ENCODE results near the gene FDX2. TPM values are rescaled to one million over a fixed set of nuclear protein-coding genes. Genes with fewer than 3 reads are reported as not detected.

FDX2 gene
- total and polyA plus RNA-seq, 2 experiments from 2014 or later: 28.7 to 35.0 TPM

DNA sequence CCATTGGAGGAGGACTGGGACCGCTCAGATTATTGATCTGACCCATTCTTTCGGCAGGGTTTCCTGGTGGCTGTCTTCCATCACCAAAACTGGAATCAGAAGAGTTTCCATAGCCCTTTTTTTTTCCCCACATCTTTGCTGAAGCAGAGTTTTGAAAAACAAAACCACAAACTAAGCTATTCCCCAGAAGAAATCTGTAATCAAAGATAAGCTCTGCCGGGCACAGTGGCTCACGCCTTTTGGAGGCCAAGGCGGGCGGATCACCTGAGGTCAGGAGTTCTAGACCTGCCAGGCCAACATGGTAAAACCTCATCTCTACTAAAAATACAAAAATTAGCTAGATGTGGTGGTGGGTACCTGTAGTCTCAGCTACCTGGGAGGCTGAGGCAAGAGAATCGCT is 49.1 kb downstream of the FDX2 start:
- H3K36me3 Mint-ChIP-seq (ENCODE audit: low read depth): no peaks in the 10 kb centered on the region
- H3F3A ChIP-seq (replicated peaks; ENCODE audit: low read depth): peaks cover 13% of the 10 kb centered on the region; the same call in 1 of the 2 replicates
- H3K4me3 Mint-ChIP-seq: no peak overlapping the region
- H3K4me1 Mint-ChIP-seq: peaks cover 3% of the 10 kb centered on the region; the same call in 2 of the 3 replicates
- DNase-seq (ENCODE audit: low spot score) (no peak), ATAC-seq (no peak)
- H3K4me3 ChIP-seq: no peak overlapping the region
- no peaks in the 10 kb centered on the region; the same call in 2 of the 3 replicates for H3K9me3 Mint-ChIP-seq
- H3K4me2 ChIP-seq: no peak overlapping the region
- TF ChIP-seq NANOG (IDR thresholded peaks at IDR 0.05; ENCODE audit: borderline replicate concordance) (no peak), ZNF114 (CRISPR knock-in tag; IDR thresholded peaks at IDR 0.05) (no peak), EZH2phosphoT487 (IDR thresholded peaks at IDR 0.05; ENCODE audit: unreplicated experiment) (no peak), EZH2 (IDR thresholded peaks at IDR 0.05; ENCODE audit: low read depth, unreplicated experiment) (no peak), POLR2AphosphoS5 (IDR thresholded peaks at IDR 0.05; ENCODE audit: low read depth) (no peak), JUNB (IDR thresholded peaks at IDR 0.05; ENCODE audit: unreplicated experiment) (no peak), STAT1 (IDR thresholded peaks at IDR 0.05; ENCODE audit: unreplicated experiment) (no peak), ZNF331 (CRISPR knock-in tag; IDR thresholded peaks at IDR 0.05; ENCODE audit: low read depth) (no peak), CREB1 (CRISPR knock-in tag; IDR thresholded peaks at IDR 0.05; ENCODE audit: low read depth) (no peak)
- TF ChIP-seq, protein P1, sequence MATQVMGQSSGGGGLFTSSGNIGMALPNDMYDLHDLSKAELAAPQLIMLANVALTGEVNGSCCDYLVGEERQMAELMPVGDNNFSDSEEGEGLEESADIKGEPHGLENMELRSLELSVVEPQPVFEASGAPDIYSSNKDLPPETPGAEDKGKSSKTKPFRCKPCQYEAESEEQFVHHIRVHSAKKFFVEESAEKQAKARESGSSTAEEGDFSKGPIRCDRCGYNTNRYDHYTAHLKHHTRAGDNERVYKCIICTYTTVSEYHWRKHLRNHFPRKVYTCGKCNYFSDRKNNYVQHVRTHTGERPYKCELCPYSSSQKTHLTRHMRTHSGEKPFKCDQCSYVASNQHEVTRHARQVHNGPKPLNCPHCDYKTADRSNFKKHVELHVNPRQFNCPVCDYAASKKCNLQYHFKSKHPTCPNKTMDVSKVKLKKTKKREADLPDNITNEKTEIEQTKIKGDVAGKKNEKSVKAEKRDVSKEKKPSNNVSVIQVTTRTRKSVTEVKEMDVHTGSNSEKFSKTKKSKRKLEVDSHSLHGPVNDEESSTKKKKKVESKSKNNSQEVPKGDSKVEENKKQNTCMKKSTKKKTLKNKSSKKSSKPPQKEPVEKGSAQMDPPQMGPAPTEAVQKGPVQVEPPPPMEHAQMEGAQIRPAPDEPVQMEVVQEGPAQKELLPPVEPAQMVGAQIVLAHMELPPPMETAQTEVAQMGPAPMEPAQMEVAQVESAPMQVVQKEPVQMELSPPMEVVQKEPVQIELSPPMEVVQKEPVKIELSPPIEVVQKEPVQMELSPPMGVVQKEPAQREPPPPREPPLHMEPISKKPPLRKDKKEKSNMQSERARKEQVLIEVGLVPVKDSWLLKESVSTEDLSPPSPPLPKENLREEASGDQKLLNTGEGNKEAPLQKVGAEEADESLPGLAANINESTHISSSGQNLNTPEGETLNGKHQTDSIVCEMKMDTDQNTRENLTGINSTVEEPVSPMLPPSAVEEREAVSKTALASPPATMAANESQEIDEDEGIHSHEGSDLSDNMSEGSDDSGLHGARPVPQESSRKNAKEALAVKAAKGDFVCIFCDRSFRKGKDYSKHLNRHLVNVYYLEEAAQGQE (IDR thresholded peaks at IDR 0.05; ENCODE audit: unreplicated experiment): no peak
- TF ChIP-seq, protein P2, sequence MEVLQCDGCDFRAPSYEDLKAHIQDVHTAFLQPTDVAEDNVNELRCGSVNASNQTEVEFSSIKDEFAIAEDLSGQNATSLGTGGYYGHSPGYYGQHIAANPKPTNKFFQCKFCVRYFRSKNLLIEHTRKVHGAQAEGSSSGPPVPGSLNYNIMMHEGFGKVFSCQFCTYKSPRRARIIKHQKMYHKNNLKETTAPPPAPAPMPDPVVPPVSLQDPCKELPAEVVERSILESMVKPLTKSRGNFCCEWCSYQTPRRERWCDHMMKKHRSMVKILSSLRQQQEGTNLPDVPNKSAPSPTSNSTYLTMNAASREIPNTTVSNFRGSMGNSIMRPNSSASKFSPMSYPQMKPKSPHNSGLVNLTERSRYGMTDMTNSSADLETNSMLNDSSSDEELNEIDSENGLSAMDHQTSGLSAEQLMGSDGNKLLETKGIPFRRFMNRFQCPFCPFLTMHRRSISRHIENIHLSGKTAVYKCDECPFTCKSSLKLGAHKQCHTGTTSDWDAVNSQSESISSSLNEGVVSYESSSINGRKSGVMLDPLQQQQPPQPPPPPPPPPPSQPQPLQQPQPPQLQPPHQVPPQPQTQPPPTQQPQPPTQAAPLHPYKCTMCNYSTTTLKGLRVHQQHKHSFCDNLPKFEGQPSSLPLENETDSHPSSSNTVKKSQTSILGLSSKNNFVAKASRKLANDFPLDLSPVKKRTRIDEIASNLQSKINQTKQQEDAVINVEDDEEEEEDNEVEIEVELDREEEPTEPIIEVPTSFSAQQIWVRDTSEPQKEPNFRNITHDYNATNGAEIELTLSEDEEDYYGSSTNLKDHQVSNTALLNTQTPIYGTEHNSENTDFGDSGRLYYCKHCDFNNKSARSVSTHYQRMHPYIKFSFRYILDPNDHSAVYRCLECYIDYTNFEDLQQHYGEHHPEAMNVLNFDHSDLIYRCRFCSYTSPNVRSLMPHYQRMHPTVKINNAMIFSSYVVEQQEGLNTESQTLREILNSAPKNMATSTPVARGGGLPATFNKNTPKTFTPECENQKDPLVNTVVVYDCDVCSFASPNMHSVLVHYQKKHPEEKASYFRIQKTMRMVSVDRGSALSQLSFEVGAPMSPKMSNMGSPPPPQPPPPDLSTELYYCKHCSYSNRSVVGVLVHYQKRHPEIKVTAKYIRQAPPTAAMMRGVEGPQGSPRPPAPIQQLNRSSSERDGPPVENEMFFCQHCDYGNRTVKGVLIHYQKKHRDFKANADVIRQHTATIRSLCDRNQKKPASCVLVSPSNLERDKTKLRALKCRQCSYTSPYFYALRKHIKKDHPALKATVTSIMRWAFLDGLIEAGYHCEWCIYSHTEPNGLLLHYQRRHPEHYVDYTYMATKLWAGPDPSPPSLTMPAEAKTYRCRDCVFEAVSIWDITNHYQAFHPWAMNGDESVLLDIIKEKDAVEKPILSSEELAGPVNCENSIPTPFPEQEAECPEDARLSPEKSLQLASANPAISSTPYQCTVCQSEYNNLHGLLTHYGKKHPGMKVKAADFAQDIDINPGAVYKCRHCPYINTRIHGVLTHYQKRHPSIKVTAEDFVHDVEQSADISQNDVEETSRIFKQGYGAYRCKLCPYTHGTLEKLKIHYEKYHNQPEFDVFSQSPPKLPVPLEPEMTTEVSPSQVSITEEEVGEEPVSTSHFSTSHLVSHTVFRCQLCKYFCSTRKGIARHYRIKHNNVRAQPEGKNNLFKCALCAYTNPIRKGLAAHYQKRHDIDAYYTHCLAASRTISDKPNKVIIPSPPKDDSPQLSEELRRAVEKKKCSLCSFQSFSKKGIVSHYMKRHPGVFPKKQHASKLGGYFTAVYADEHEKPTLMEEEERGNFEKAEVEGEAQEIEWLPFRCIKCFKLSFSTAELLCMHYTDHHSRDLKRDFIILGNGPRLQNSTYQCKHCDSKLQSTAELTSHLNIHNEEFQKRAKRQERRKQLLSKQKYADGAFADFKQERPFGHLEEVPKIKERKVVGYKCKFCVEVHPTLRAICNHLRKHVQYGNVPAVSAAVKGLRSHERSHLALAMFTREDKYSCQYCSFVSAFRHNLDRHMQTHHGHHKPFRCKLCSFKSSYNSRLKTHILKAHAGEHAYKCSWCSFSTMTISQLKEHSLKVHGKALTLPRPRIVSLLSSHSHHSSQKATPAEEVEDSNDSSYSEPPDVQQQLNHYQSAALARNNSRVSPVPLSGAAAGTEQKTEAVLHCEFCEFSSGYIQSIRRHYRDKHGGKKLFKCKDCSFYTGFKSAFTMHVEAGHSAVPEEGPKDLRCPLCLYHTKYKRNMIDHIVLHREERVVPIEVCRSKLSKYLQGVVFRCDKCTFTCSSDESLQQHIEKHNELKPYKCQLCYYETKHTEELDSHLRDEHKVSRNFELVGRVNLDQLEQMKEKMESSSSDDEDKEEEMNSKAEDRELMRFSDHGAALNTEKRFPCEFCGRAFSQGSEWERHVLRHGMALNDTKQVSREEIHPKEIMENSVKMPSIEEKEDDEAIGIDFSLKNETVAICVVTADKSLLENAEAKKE (CRISPR knock-in tag; IDR thresholded peaks at IDR 0.05): no peak
- TF ChIP-seq, protein P3, sequence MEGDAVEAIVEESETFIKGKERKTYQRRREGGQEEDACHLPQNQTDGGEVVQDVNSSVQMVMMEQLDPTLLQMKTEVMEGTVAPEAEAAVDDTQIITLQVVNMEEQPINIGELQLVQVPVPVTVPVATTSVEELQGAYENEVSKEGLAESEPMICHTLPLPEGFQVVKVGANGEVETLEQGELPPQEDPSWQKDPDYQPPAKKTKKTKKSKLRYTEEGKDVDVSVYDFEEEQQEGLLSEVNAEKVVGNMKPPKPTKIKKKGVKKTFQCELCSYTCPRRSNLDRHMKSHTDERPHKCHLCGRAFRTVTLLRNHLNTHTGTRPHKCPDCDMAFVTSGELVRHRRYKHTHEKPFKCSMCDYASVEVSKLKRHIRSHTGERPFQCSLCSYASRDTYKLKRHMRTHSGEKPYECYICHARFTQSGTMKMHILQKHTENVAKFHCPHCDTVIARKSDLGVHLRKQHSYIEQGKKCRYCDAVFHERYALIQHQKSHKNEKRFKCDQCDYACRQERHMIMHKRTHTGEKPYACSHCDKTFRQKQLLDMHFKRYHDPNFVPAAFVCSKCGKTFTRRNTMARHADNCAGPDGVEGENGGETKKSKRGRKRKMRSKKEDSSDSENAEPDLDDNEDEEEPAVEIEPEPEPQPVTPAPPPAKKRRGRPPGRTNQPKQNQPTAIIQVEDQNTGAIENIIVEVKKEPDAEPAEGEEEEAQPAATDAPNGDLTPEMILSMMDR (conservative IDR thresholded peaks at IDR 0.05; ENCODE audit: low read depth in 2 of 2): no peak
- TF ChIP-seq, protein P4, sequence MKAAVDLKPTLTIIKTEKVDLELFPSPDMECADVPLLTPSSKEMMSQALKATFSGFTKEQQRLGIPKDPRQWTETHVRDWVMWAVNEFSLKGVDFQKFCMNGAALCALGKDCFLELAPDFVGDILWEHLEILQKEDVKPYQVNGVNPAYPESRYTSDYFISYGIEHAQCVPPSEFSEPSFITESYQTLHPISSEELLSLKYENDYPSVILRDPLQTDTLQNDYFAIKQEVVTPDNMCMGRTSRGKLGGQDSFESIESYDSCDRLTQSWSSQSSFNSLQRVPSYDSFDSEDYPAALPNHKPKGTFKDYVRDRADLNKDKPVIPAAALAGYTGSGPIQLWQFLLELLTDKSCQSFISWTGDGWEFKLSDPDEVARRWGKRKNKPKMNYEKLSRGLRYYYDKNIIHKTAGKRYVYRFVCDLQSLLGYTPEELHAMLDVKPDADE (IDR thresholded peaks at IDR 0.05): no peak
- H3K79me2 ChIP-seq (replicated peaks; ENCODE audit: insufficient read depth): no peaks in the 10 kb centered on the region
- peaks cover 38% of the 10 kb centered on the region for H3K27me3 Mint-ChIP-seq (ENCODE audit: insufficient read depth, low read depth, poor library complexity)
- peaks cover 32% of the 10 kb centered on the region for H3K27me3 ChIP-seq (ENCODE audit: insufficient read depth)
- no peak overlapping the region for H2AFZ ChIP-seq
- no peaks in the 10 kb centered on the region for H3K9me2 ChIP-seq (ENCODE audit: insufficient read depth)
- H3K36me3 ChIP-seq (ENCODE audit: insufficient read depth): no peaks in the 10 kb centered on the region
- H3K4me1 ChIP-seq (ENCODE audit: insufficient read depth): peaks cover 4% of the 10 kb centered on the region; the same call in 1 of the 2 replicates
- H3K27ac ChIP-seq (ENCODE audit: low read depth): no peak overlapping the region
- no peak overlapping the region for H3K27ac Mint-ChIP-seq
- H4K20me1 ChIP-seq (replicated peaks; ENCODE audit: insufficient read depth): no peaks in the 10 kb centered on the region
